Measurements from ENCODE around the gene MRGPRE. TPM values are rescaled to one million over a fixed set of nuclear protein-coding genes. Genes with fewer than 3 reads are reported as not detected.

MRGPRE gene
- polyA plus RNA-seq, 1 donor (not counting 4 experiments of a cell fraction or from before 2014, with no cell fraction given) = not detected

- Histone ChIP-seq H3K4me2 (ENCODE audit: control insufficient read depth, extremely low read depth, insufficient read depth, low read depth, low read length) (no peak overlapping the region), H3K27me3 (ENCODE audit: control insufficient read depth, extremely low read depth, insufficient read depth, low read length) (peaks cover 41% of the 10 kb centered on the region), H3K79me2 (ENCODE audit: control insufficient read depth, insufficient read depth, low read length) (no peaks in the 10 kb centered on the region), H3K9me1 (ENCODE audit: control insufficient read depth, extremely low read depth, insufficient read depth, low read length) (no peaks in the 10 kb centered on the region), H3K9ac (ENCODE audit: control insufficient read depth, extremely low read depth, insufficient read depth, low read length) (no peak overlapping the region), H3K4me1 (ENCODE audit: control insufficient read depth, extremely low read depth, insufficient read depth, low read length) (no peaks in the 10 kb centered on the region), H2AFZ (ENCODE audit: control insufficient read depth, low read length) (no peak overlapping the region), H4K20me1 (ENCODE audit: control insufficient read depth, extremely low read depth, insufficient read depth, low read length) (peaks cover 3% of the 10 kb centered on the region), H3K9me3 (ENCODE audit: control insufficient read depth, low read depth, low read length) (no peaks in the 10 kb centered on the region), H3K27ac (ENCODE audit: control insufficient read depth, insufficient read depth, low read length) (no peak overlapping the region), H3K4me3 (ENCODE audit: control insufficient read depth in 2 of 3, extremely low read depth in 1 of 3, insufficient read depth in 2 of 3, low read depth in 1 of 3, low read length in 3 of 3) (no peak overlapping the region), H3K36me3 (ENCODE audit: control insufficient read depth in 2 of 2, extremely low read depth in 1 of 2, insufficient read depth in 2 of 2, low read length in 2 of 2) (no peaks in the 10 kb centered on the region)
- FAIRE-seq = no peak
- no peak for TF ChIP-seq EZH2 (IDR thresholded peaks at IDR 0.05; ENCODE audit: low read length)
- TF ChIP-seq, protein P1, sequence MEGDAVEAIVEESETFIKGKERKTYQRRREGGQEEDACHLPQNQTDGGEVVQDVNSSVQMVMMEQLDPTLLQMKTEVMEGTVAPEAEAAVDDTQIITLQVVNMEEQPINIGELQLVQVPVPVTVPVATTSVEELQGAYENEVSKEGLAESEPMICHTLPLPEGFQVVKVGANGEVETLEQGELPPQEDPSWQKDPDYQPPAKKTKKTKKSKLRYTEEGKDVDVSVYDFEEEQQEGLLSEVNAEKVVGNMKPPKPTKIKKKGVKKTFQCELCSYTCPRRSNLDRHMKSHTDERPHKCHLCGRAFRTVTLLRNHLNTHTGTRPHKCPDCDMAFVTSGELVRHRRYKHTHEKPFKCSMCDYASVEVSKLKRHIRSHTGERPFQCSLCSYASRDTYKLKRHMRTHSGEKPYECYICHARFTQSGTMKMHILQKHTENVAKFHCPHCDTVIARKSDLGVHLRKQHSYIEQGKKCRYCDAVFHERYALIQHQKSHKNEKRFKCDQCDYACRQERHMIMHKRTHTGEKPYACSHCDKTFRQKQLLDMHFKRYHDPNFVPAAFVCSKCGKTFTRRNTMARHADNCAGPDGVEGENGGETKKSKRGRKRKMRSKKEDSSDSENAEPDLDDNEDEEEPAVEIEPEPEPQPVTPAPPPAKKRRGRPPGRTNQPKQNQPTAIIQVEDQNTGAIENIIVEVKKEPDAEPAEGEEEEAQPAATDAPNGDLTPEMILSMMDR (optimal IDR thresholded peaks at IDR 0.05 in 1 of 3, IDR thresholded peaks at IDR 0.05 in 1 of 3, conservative IDR thresholded peaks at IDR 0.05 in 1 of 3; ENCODE audit: extremely low read depth in 1 of 3, insufficient read depth in 2 of 3, low read length in 3 of 3) = no peak
- dilution Hi-C loops (cut with MboI; ENCODE audit: extremely low pct_ligation_motif_present, low sequenced_read_pairs) = no loop called here
- no peak for DNase-seq (ENCODE audit: low read depth, low spot score)
Observed at GRCh38 chr11:3225159-3225758, 7.0 kb downstream of the MRGPRE start.

DNA sequence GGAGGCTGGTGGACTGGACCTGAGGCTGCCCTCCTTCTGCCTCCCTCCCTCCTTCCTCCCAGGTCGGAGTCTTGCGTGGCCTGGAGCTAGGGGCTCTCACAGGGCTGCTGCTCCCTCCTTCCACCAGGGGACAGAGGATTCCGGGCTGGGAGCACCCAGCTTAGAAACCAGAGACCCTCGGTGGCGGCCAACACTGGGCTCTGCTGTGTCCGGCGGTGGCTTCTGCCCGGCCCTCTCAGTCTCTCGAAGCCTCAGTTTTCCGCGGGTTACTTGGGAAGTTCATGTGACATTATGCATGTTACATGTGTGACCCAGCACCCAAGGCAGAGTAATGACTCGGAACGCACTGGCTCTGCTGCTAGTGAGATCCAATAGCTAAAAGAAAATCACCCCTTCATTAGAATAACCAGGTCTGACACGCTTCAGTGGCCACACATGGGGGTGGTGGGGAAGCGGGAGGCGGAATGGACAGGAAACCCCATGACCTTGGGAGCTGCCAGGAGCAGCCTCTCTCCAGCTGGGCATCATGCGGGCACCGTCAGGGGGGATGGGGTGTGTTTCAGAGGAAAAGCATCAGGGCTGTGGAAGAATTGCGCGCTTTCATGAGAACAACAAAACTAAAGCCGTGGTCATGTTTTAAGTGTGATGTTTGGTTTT lies 7.7 kb downstream of the MRGPRE start:
- H3K4me1 ChIP-seq (ENCODE audit: control insufficient read depth, extremely low read depth, insufficient read depth, low read length) = no peaks in the 10 kb centered on the region
- peaks cover 3% of the 10 kb centered on the region for H4K20me1 ChIP-seq (ENCODE audit: control insufficient read depth, extremely low read depth, insufficient read depth, low read length)
- peaks cover 47% of the 10 kb centered on the region for H3K27me3 ChIP-seq (ENCODE audit: control insufficient read depth, extremely low read depth, insufficient read depth, low read length)
- no peak overlapping the region for H3K4me2 ChIP-seq (ENCODE audit: control insufficient read depth, extremely low read depth, insufficient read depth, low read depth, low read length)
- H3K27ac ChIP-seq (ENCODE audit: control insufficient read depth, insufficient read depth, low read length) = no peak overlapping the region
- DNase-seq (ENCODE audit: low read depth, low spot score) (no peak), FAIRE-seq (no peak)
- H3K9me1 ChIP-seq (ENCODE audit: control insufficient read depth, extremely low read depth, insufficient read depth, low read length) = no peaks in the 10 kb centered on the region
- H3K36me3 ChIP-seq (ENCODE audit: control insufficient read depth in 2 of 2, extremely low read depth in 1 of 2, insufficient read depth in 2 of 2, low read length in 2 of 2) = no peaks in the 10 kb centered on the region
- H3K9me3 ChIP-seq (ENCODE audit: control insufficient read depth, low read depth, low read length) = no peaks in the 10 kb centered on the region
- H3K4me3 ChIP-seq (ENCODE audit: control insufficient read depth in 2 of 3, extremely low read depth in 1 of 3, insufficient read depth in 2 of 3, low read depth in 1 of 3, low read length in 3 of 3) = no peak overlapping the region
- H3K9ac ChIP-seq (ENCODE audit: control insufficient read depth, extremely low read depth, insufficient read depth, low read length) = no peak overlapping the region
- H2AFZ ChIP-seq (ENCODE audit: control insufficient read depth, low read length) = no peak overlapping the region
- TF ChIP-seq EZH2 (IDR thresholded peaks at IDR 0.05; ENCODE audit: low read length) = no peak
- TF ChIP-seq, protein P1 (optimal IDR thresholded peaks at IDR 0.05 in 1 of 3, IDR thresholded peaks at IDR 0.05 in 1 of 3, conservative IDR thresholded peaks at IDR 0.05 in 1 of 3; ENCODE audit: extremely low read depth in 1 of 3, insufficient read depth in 2 of 3, low read length in 3 of 3) = no peak
- dilution Hi-C loops (cut with MboI; ENCODE audit: extremely low pct_ligation_motif_present, low sequenced_read_pairs) = no loop called here
- H3K79me2 ChIP-seq (ENCODE audit: control insufficient read depth, insufficient read depth, low read length) = no peaks in the 10 kb centered on the region

Measured in keratinocyte (primary cell).